Lower leg skin (tissue), 3 donors: ENCODE data around the gene FFAR3.

Experiments
- CTCF ChIP-seq, 3 donors: fragments of 450-650 bp; IDR thresholded peaks; one replicate each; pipeline ENCODE4 v1.5.1; 2016; ENCODE audit warnings: antibody characterized with exemption in 3 of 3, mild to moderate bottlenecking in 3 of 3, moderate library complexity in 2 of 3
- POLR2A ChIP-seq, 2 donors: fragments of 450-650 bp; IDR thresholded peaks; one replicate each; pipeline ENCODE4 v1.6.1; 2016 to 2017; ENCODE audit warnings: antibody characterized with exemption in 2 of 2, mild to moderate bottlenecking in 1 of 2, moderate library complexity in 1 of 2

GRCh38 chr19:35397064-35397463, 38.8 kb downstream of the FFAR3 start:
- TF ChIP-seq CTCF (IDR thresholded peaks at IDR 0.05) = no peak
- no peak for TF ChIP-seq POLR2A (IDR thresholded peaks at IDR 0.05)
